ENCODE results near the gene IMPG2.
"Not testable (repeated sequence)": the region's sequence is repeated elsewhere in the genome, so short reads cannot be mapped to it uniquely, and the experiment has no call there.

The IMPG2 gene

GRCh38 chr3:101320475-101320874 is at the start of gene IMPG2:
TSS of gene IMPG2 (minus strand) at chr3:101320575. CDS start at chr3:101320372, 203 bp downstream.
- no peak for DNase-seq

GRCh38 chr3:101362406-101362805 is 42.0 kb upstream of the IMPG2 start:
- DNase-seq, result no peak

GRCh38 chr3:101351829-101352228 is 31.5 kb upstream of the IMPG2 start:
- no peak for DNase-seq

- no peak for DNase-seq
Measured at GRCh38 chr3:101340591-101340990, 20.2 kb upstream of the IMPG2 start.

GRCh38 chr3:101333883-101334282 is 13.5 kb upstream of the IMPG2 start:
- DNase-seq, result no peak

- no peak for DNase-seq
Measured at GRCh38 chr3:101329016-101329673, 8.8 kb upstream of the IMPG2 start.

GRCh38 chr3:101325393-101326134 is 5.2 kb upstream of the IMPG2 start:
- DNase-seq, result no peak

- no peak for DNase-seq
Measured at GRCh38 chr3:101319531-101319930, 844 bp downstream of the IMPG2 start.

- DNase-seq, result no peak
Measured at GRCh38 chr3:101312545-101312944, 7.8 kb downstream of the IMPG2 start.

GRCh38 chr3:101311676-101312075 is 8.7 kb downstream of the IMPG2 start:
- DNase-seq, result no peak

GRCh38 chr3:101310978-101311375 is 9.4 kb downstream of the IMPG2 start:
- DNase-seq, result no peak

- not testable (repeated sequence) for DNase-seq
Measured at GRCh38 chr3:101308147-101308772, 12.1 kb downstream of the IMPG2 start.

GRCh38 chr3:101303836-101304235 is 16.5 kb downstream of the IMPG2 start:
- DNase-seq, result no peak

- no peak for DNase-seq
Measured at GRCh38 chr3:101303089-101303731, 17.2 kb downstream of the IMPG2 start.

- no peak for DNase-seq
Measured at GRCh38 chr3:101300073-101300472, 20.3 kb downstream of the IMPG2 start.

GRCh38 chr3:101292027-101292426 is 28.3 kb downstream of the IMPG2 start:
- no peak for DNase-seq

- no peak for DNase-seq
Measured at GRCh38 chr3:101288294-101288693, 32.1 kb downstream of the IMPG2 start.

- no peak for DNase-seq
Measured at GRCh38 chr3:101284757-101285156, 35.6 kb downstream of the IMPG2 start.

- DNase-seq, result no peak
Measured at GRCh38 chr3:101281521-101282030, 38.8 kb downstream of the IMPG2 start.

- no peak for DNase-seq
Measured at GRCh38 chr3:101279765-101280385, 40.5 kb downstream of the IMPG2 start.

GRCh38 chr3:101279162-101279561 is 41.2 kb downstream of the IMPG2 start:
- no peak for DNase-seq

- DNase-seq, result no peak
Measured at GRCh38 chr3:101278727-101279126, 41.6 kb downstream of the IMPG2 start.

GRCh38 chr3:101273608-101274007 is 46.8 kb downstream of the IMPG2 start:
- DNase-seq, result no peak
